GM12865 (cell line): ENCODE measurements around the gene LDLRAD4.

Experiments
- DNase-seq: peaks from one replicate; pipeline ENCODE4 v3.0.0; 2010; ENCODE audit warnings: low read depth
- H3K4me3 ChIP-seq: 2 replicates; pipeline ENCODE4 v1.5.1; 2011; ENCODE audit warnings: mild to moderate bottlenecking, low read depth, low read length, control low read depth
- TF ChIP-seq, protein P1 (sequence below): IDR thresholded peaks from 2 replicates; pipeline ENCODE4 v1.5.1; 2011; ENCODE audit warnings: low read length, control low read depth, low read depth, inconsistent platforms; ENCODE audit not compliant: insufficient read depth; ENCODE audit errors: missing control alignments

Gene LDLRAD4

DNA sequence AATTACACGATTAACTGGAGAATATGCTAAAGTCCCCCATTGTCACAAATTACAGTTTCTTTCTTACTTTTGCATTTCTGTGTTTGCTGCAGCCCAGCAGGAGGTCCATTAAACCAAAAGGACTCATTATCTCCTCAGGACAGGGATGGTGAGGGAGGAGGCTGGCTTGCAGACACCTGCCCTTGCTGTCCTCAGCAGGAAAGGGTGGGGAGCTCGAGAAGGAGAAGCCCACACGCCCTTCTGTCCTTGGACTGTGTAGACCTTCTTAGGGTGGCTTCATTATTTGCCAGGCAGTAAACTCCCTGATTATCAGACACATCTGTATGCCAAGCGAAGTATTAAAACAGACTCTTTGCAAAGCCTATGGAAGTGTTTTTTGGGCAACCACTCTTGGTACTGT lies 196.0 kb downstream of the LDLRAD4 start:
- no peak overlapping the region for H3K4me3 ChIP-seq
- no peak for DNase-seq
- TF ChIP-seq, protein P1, sequence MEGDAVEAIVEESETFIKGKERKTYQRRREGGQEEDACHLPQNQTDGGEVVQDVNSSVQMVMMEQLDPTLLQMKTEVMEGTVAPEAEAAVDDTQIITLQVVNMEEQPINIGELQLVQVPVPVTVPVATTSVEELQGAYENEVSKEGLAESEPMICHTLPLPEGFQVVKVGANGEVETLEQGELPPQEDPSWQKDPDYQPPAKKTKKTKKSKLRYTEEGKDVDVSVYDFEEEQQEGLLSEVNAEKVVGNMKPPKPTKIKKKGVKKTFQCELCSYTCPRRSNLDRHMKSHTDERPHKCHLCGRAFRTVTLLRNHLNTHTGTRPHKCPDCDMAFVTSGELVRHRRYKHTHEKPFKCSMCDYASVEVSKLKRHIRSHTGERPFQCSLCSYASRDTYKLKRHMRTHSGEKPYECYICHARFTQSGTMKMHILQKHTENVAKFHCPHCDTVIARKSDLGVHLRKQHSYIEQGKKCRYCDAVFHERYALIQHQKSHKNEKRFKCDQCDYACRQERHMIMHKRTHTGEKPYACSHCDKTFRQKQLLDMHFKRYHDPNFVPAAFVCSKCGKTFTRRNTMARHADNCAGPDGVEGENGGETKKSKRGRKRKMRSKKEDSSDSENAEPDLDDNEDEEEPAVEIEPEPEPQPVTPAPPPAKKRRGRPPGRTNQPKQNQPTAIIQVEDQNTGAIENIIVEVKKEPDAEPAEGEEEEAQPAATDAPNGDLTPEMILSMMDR, result no peak

DNA sequence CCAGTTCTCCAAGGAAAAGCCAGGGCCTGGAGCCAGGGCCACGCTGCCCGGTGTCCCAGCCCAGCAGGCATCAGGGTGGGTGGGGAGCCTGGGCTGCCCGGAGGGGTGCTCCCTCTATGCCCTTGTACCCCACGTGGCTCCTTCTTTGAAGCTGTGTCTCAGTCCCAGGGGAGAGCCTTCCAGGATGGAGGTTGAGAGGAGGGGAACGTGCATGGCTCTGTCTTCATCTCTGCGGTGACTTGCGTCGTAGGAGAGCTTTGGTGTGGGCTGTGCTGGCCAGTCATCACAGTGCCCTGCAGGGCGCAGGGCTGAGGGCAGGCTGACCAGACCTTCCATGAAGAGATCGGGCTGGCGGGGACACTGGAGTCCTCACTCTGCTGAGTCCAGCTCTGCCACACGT lies 197.2 kb downstream of the LDLRAD4 start:
- DNase-seq, result no peak

DNA sequence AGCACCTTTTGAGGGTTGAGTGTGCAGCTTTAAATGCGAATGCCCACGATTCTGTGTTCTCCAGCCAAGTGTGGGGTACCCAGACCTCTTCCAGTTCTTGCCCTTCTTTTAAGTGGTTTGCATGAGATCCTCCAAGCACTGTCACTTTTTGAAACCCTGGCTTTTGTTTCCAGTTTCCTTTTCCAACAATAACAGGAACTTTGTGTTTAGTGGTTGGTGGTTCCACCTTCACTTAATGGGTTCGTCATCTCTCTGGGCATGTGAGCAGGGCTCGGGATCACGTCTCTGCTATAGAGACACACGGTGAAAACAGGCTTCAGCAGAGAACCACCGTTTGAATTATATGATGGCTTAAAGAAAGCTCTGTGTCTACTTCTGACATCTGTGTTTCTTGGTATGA lies 197.6 kb downstream of the LDLRAD4 start:
- no peak overlapping the region for H3K4me3 ChIP-seq
- TF ChIP-seq, protein P1, result no peak
- DNase-seq, result no peak

More for the DNA sequence above, 197.2 kb downstream of the LDLRAD4 start:
- H3K4me3 ChIP-seq, result no peak overlapping the region
- TF ChIP-seq, protein P1, result no peak

DNA sequence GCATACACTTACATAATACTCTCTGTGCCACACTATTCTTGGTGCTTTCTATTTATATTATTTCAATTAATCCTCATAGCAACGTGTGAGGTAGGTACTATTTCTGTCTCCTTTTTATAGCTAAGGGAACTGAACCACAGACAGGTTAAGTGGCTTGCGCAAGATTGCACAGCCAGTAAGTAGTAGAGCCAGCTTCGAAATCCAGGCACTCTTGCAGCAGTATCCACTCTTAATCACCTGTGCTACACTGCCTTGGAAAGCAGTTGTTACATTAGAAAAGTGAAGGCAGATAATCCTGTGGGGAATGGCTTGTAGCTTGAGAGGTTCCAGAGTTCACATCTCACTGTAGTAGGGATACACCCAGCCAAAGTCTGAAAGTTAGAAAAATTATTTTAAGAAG lies 198.3 kb downstream of the LDLRAD4 start:
- no peak for DNase-seq
- H3K4me3 ChIP-seq, result no peak overlapping the region
- TF ChIP-seq, protein P1, result no peak

DNA sequence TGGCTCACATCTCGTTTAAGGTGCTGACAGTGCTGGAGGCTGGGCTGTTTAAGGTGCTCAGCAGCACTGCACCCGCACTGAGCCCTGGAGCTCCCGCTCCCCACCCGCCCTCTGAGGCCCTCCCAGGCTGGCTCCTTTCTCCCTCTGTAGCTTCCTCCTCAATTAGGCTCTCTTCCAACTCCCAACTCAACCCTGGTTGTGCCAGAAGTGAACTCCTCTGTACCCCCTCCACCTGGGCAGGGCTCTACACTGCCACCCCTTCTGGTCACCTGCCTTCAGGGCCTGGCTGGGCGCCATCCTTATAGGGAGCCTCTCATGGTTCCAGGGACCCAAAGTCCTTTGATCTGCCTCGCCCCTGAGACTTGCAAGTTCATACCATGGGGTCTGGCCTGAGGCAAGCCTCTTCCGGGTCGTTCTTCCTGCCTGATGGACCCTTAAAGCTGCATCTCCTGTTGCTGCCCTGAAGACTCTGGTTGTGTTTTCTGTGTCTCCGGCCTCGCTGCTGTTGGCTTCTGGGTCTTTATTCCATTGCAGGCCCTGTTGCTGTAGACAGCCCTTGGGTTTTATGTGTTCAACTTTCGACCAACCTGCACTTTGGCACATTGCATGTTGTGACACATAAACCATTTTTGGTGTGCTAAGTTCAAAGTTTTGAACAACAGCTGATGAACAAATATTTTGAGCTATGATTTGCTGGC lies 199.6 kb downstream of the LDLRAD4 start:
- TF ChIP-seq, protein P1, result no peak
- H3K4me3 ChIP-seq, result no peak overlapping the region
- no peak for DNase-seq

DNA sequence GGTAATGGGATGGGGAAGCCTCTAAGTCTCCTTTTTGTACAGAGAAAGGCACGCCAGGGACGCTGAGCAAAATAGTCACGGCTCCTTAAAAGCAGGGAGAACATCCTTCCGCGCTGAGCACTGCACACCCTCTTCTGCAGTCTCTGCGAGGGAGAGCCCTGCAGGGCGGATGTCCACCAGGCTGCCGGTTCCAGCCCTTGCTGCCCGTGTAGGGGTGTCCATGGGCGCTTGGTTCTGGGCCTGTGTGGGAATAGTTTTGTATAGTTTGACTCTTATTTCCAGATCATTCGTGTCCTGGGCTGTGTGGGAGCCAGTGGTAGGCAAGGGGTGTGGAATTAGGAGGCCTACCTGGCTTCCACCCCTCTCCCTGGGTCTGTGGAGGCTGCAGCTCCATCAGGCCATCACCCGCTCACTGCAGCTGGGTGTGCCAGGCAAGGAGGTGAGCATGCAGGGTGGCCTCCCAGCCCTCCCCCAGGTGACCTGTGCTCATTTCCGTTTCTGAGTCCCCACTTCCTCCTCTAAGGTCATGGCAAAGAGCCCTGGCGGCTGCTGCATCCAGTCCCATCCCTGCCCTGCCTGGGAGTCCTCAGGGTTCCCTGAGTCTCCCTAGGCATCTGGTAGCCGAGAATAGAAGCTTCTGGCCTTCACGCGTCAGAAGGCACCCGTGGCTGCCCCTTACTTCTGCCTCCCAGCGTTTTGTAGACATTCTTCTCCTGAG lies 202.6 kb downstream of the LDLRAD4 start:
- TF ChIP-seq, protein P1, result no peak
- DNase-seq, result no peak
- no peak overlapping the region for H3K4me3 ChIP-seq
